Middle frontal gyrus (tissue), 1 donor: ENCODE data around the gene FDPS.

ENCODE experiments used
- DNase-seq: peaks from one replicate; pipeline ENCODE4 v3.0.0-alpha.2; 2015; ENCODE audit warnings: low spot score; ENCODE audit errors: extremely low spot score

Gene FDPS

DNA sequence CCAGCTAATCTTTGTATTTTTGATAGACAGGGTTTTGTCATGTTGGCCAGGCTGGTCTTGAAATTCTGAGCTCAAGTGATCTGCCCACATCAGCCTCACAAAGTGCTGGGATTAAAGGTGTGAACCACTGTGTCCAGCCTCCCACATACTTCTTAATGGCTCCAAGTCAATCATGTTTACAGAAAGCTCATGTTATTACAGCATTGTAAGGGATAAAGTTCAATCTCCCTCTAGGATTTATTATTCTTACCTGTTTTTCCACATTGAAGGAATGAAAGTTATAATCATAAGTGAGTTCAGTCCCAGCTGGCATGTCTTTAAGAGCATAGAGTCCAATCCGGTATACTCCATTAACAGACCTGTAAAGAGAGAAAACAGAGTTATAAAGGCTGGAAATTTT is 51.4 kb downstream of the FDPS start:
- DNase-seq: no peak
